Activated CD4-positive, alpha-beta T cell treated with anti-CD3 and anti-CD28 coated beads, Interleukin-2, amount 50 U/mL, for 48 hours (primary cell): ENCODE results near the gene STARD13.

Source experiments
- DNase-seq, 2 experiments: peaks; one replicate each; pipeline ENCODE4 v3.0.0-alpha.2; 2020

Gene STARD13

DNA sequence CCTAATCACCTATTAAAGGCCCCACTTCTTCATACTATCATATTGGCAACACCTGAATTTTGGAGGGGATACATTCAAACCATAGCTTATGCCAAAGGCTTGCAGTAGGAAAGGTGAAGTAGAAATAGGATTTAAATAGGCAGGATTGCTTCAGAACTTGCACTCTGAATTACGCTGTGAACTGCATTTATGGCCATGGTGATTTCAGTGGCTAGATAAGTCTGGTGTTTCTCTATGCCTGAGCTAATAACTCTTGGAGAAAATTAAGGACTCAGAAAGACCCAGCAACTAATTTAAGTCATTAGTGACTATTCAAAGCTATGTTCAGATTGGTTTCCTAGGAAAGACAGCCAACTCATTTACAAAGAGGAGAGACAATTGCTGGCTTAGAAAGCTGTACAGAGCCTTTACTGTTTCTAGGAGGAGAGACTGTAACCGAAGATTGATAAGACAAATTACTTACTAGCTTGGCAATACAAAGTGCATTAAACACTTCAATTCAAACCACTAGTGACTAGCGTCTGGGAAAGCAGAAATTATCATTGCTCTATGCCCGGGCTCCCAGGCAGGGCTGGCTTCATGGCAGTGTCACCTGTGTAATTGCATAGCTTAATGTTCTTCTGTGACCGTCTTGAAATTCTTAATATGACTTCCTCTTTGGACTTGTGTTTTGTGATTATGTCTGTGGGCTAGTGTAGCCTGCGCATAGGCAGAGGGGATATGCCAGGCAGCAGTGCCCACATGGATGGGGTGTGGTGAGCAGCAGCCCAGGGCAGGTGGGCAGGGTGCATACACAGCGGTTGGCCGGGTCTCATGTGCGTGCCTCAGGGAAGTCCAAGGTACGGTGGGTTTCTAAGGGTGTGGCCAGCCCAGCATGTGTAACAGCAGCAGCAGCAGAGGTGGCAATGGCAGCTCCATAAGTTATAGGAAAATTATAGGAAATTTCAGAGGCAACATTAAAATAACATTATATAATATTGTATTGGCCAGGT, 209.3 kb downstream of the STARD13 start:
- no peak for DNase-seq

DNA sequence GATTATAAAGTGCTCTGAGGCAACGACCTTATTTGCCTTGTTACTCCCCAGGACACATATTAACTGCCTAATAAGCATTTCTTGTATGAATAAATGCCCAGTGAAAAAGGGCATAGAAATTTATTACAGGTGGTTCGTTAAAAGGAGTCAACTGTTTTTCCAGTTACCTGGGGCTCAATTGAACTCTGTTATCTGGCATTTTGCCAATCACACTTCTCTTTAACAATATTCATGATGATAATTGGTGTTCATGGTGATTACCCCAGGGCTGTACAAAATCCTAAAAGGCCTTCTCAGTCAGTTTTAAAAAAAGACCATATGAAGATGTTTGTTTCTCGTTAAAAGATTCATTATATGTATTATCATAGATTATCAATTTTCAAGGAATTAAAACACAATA, 212.2 kb downstream of the STARD13 start:
- DNase-seq = no peak

DNA sequence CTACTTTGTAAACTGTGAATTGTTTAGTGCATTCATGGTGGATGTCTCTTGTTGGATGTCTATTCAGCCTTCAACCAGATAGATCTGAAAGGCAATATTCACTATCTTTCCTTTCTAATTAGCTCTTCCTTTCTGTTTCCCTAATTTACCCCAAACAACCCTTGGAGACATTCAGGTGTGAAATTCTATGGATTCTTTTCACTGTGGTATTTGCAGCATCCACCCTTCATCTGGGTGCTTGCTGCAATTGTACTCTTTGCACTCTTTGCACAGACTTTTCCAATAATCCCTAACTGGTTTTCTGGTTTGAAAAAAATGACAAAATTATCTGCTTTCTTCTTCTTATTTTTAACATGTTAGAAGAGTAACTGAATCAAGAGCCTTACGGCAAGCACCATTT, 212.8 kb downstream of the STARD13 start:
- no peak for DNase-seq

DNA sequence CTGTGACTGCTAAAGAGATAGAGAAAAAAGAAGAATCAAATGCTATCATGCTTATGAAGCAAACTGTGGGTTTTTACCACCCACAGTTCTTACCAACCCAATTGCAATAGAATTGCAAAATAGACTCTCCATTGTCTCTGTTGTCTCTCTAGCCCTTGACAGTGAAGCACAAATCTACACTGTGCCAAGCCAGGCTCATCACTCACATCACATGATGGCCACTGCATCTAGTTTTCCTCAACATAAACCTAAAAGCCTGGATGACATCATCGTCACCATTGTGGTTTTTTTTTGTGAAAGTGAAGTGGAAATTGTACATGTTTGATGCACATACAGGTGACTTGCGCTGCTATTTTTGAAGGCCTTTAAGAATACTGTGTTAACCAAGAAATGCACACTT, 213.3 kb downstream of the STARD13 start:
- DNase-seq = no peak

DNA sequence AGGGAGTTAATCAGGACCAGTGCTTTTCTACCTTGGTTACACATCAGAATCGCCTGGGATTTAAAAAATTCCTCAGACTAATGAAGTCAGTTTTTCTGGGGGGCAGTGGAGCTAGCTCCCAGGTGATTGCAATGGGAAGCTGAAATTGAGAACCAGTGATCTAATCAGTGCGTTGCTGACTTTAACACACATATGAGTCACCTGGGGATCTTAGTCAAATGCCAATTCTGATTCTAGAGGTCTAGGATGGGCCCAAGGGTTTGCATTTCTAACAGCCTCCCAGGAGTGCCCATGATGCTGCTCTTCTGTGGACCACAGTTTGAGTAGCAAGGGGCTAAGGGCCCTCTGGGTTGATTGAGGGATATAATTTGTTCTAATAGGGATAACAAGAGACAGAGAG, 214.8 kb downstream of the STARD13 start:
- no peak for DNase-seq

DNA sequence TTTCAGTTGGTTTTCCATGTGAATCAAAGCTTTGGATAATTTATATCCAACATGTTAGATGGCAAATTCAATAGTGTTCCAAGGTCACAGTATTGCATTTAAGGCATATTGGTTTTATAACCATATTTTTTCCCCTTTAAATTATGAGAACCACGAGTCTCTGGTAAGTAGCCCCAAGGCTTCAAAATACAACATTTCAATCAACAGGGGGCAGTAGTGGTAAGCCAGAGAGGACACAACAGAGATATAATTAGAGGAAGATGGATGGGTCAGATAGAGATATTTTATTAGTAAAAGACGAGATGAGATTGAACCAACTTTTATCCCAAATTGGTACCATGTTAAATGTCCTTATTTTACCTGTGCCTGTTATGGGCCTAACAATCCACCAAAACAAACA, 216.2 kb downstream of the STARD13 start:
- DNase-seq = no peak

DNA sequence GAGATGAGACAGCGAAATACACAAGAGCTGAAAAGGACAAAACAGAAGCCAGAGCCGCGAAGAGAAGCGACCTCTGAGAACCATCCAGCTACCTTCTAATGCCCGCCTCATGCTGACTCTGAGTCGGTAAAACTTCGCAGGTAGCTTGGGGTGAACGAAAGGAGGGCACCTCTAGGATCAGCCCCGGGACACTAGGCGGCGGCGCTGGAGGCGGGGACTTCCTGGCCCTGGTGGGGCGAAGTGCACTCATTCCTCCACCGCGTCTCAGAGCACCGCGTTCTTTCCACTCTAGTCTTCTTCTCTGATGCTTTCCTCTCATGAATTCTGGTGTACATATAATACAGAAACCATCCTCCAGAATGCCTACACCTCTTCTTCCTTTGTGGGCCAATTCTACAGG, 219.2 kb downstream of the STARD13 start:
- no peak for DNase-seq

DNA sequence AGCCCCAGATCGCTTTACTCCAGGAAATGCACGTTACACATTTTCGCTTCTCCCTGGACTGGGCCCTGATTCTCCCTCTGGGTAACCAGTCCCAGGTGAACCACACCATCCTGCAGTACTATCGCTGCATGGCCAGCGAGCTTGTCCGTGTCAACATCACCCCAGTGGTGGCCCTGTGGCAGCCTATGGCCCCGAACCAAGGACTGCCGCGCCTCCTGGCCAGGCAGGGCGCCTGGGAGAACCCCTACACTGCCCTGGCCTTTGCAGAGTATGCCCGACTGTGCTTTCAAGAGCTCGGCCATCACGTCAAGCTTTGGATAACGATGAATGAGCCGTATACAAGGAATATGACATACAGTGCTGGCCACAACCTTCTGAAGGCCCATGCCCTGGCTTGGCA, 224.7 kb downstream of the STARD13 start:
- no peak for DNase-seq

DNA sequence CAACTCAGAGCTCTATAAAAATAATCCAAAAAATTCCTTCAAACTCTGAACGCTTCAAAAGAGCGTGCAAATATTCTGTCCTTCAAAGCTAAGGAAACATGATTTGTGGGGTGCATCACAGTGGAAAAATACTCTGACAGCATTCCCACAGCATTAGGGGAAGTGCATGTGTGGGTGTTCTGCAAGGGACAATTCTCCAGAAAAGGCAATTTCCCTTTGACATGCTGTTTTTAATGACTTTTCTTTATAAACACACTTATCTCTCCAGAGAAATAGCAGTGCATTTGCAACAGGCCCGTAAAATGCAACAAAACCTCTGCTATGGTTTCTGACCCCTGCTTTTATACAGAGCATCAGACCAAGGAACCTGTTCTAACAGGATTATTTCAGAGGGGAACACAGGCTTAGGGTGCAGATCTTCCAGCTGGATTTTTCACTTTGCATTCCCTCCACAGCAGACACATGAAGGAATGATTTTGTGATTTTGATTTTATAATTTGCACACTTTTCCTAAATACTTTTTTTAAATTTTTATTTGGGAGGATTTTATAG, 226.7 kb downstream of the STARD13 start:
- DNase-seq = no peak

DNA sequence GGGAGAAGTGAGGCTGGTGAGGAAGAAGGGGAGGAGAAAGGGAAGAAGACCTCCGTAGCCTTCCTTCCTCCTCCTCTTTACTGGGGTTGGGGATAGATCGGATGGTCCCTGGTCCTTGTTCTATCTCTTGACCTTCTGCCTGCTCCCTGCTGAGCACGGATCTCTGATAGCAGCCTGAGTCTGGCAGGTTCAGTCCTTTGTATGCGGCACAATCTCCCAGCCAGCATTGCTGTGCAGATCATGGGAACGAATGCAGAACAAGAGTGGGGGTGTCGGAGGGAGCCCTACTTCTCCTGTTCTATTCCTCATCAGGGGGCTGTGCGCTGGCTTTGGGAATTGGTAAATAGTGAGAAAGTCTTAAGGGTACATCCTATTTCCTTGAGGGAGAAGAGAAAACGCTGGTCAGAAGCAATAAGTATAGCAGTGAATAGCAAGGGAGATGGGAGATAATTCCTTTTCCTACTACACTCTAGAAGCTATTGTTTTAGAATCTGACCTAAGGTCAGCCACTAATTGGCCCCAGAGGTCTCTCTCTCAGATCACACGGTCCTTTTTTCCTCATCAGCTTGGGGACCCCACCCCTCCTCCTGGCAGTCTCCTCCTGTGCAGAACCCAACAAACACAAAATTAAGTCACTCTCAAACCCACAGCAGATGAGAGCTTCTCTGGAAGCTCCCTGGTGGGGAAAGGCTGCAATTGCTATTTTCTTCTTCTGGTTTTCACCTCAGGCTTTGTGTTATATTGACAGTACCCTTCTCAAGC, 228.4 kb downstream of the STARD13 start:
- DNase-seq = no peak

DNA sequence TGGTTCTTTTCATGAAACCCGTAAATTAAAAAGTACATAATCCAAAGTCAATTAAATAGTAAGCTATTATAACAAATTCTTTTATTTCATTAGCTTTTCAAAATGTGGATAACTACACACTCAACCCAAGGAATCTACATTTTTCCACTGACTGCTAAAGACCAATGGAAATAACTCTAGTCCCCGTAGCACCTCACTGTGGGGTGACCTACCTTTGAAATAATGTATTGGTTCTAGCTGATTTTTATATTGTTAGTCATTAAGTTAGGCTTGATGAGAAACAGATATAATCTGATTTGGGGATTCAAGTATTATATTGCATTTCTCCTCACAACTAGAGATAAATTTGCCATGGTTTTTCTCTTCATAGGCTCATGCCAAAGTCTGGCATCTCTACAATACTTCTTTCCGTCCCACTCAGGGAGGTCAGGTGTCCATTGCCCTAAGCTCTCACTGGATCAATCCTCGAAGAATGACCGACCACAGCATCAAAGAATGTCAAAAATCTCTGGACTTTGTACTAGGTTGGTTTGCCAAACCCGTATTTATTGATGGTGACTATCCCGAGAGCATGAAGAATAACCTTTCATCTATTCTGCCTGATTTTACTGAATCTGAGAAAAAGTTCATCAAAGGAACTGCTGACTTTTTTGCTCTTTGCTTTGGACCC, 232.0 kb downstream of the STARD13 start:
- no peak for DNase-seq
